NCI-H1694 (cell line): ENCODE measurements around the gene PHF20.
A peak's percentile ranks its signal among the peaks of the same experiment; 100 is the strongest.
"Not testable (repeated sequence)": the region's sequence is repeated elsewhere in the genome, so short reads cannot be mapped to it uniquely, and the experiment has no call there.

ENCODE experiments used
- DNase-seq: peaks from one replicate; lab custom pipeline; 2025; lab: John Stamatoyannopoulos, UW

The PHF20 gene

DNA sequence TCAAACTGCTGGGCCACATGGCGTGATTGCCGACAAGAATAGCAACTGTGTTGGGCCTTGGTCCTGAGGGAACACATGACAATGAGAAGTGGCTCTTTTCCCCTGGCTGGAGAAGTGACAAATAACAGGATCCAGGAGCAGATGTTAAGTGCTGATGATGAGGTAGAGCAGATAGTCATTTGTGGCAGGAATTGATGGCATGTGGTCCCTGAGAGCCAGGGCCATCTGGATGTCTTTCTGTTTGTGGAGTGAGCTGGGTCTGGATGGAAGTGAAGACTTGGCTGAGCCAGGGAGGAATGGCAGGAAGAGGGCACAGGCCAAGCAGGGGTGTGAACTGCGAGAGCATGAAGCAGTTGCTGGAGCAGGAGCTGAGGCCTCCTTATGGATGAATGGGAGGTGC lies 114.7 kb downstream of the PHF20 start:
- peak; percentile 90 for DNase-seq

DNA sequence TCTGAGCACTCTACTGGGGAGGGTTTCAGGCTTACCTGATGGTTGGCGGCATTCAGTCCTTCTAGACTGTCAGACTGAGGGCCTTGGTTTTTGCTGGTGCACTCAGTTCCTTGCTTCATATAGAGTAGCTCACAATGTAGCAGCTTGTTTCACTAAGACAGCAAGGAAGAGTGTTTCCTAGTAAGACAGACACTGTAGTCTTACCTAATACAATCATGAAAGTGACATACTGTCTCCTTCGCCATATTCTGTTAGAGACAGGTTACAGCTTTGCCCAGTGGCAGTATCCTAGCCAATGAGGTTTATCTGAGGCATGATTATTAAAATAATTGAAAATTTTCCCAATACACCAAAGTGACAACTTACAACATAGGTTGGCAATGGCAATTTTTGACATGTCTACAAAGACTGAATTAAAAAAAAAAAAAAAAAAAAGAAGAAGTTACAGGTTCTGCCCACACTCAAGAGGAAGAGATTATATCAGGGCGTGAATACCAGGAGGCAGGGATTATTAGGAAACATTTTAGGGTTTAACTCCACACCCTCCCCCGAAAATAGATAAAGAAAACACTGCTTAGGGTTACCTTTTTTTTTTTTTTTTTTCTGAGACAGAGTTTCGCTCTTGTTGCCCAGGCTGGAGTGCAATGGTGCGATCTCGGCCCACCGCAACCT lies 115.7 kb downstream of the PHF20 start:
- DNase-seq: no peak

DNA sequence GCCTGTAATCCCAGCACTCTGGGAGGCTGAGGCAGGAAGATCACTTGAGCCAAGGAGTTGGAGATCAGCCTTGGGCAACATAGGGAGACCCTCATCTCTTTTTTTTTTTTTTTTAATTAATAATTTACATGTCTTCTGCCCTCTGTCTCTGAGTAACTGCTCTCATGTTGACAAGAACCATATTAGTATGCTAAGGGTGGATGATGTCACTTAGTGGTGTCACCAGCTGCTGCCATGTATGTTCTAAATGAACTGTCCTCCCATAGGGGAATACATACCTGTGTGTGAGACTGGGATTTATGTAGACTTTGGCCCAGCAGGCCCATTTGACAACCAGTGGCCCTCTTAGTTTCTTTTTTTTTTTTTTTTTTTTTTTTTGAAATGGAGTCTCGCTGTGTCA lies 116.8 kb downstream of the PHF20 start:
- DNase-seq: no peak

DNA sequence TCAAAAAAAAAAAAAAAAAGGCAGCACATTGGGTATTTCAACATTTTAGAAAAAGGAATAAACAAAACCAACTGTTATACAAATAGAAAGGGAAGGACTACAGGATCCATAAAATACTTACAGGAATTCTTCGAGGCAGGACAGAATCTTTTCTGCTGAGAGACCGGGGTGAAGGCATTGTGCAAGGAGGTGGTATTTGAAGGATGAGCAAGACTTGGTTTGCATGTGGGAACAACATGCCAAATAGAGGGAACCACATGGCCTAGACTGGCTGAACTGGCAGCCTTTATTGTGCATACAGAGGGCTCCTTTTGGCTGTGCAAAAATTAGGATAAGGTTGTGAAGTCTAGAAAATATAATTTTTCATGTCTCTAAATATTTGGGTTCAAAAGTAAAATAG lies 119.6 kb downstream of the PHF20 start:
- DNase-seq: no peak

DNA sequence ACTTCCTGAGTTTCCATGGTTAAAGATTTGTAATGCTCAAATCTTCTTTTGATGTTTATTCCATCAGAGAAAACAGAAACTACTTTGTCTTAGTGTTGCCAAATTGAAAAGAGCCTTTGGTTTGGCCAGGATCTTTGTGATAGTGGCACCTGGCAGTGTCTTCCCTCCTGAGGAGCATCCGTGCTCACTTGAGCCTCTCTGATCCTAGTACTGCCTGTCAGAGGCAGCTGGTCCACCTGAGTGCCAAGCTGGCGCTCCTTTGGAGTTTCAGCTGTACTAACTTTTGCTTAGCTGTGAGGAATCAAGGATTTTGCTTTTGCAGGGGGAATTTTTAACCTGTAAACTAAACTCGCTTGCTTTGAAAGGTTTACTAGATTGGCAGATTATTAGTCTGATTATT lies 121.1 kb downstream of the PHF20 start:
- no peak for DNase-seq

DNA sequence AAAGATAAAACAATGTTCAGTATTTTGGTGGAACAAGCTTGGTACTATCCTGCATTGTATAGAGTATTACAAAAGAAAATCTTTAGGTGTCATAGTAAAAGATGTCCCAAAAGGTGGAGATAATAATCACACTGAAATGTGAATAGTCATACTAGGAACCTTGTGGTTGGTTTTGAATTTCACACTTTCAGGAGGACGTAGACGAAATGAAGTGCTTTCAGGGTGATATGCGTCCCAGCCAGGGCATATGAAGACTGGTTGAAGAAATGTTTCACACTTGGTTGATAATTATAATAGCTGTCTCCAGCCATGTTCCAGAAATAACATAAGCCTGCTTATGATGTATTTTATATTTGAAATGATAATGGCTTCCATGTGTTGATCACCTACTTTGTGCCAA lies 122.1 kb downstream of the PHF20 start:
- DNase-seq: no peak

DNA sequence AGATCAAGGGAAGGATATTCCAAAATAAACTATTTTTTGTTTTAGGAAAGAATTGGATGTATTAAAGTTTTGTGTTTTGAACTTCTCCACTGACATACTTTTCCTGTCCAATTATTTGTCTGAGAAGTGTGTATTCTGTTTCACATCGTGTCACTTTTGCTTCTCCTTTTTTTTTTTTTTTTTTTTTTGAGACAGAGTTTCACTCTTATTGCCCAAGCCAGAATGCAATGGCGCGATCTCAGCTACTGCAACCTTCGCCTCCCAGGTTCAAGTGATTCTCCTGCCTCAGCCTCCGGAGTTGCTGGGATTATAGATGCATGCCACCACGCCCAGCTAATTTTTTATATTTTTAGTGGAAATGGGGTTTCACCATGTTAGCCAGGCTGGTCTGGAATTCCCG lies 123.7 kb downstream of the PHF20 start:
- DNase-seq: not testable (repeated sequence)

DNA sequence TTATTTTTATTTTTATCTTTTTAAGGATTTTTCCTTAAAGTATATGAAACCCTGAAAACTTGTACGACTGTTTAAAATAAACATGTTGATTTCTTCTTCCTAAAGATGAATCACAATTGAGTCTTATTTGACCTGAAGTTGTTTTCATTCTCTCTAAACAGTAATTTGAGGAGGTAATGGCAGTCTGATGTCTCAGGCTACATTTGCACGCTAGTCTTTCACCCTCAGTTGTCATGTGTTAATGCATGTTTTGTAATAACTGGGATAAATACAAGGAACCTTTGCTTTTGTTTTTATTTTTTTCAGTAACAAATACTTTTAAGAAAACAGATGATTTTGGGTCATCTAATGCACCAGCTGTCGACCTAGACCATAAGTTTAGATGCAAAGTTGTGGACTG lies 127.2 kb downstream of the PHF20 start:
- no peak for DNase-seq

DNA sequence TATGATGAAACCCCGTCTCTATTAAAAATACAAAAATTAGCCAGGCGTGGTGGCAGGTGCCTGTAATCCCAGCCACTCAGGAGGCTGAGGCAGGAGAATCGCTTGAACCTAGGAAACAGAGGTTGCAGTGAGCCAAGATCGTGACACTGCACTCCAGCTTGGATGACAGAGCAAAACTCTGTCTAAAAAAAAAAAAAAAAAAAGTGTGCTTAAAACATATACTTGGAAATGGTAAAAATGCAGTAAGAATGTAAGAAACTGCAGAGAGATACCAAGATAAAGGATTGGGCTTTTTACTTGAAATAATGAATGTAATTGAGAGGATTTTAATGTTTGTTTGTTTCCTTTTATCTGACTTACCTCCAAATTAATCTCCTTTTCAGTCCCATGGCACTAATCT lies 129.4 kb downstream of the PHF20 start:
- not testable (repeated sequence) for DNase-seq

DNA sequence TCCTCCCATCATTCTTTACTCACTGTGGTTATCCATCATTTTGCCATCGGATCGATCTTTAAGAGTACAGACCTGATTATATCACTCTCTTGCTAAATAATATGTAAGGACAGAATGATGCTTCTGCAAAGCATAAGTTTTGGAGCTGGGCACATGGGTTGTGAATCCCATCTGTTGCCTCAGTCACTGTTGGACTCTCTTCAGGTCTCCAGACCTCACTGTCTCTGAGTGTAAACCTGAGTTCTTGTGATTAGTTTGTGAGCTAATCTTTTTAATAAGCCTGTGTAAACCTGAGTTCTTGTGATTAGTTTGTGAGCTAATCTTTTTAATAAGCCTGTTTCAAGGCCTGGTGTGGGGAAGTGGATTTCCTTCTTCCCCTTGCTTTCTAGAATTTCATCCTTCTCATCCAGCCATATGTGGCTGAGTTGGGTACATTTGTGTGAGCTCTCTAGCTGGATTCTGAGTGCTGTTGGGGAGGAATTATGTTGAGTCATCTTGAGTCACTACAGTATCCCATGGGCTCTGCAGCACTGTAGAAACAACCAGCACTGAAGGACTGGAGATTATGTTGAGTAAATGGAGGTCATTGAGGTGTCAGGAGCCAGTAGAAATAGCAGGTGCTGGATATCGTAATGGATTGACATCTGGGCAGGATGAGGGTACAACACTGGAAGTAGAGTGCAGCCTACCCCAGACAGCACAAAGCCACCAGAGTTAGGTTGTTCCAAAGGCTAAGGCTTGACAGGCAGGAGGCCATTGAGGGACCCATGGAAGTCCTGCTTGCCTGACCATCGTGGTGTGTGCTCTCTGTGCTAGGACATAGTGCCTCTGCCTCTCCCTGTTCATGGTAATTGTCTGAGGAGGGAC lies 130.1 kb downstream of the PHF20 start:
- DNase-seq: no peak

DNA sequence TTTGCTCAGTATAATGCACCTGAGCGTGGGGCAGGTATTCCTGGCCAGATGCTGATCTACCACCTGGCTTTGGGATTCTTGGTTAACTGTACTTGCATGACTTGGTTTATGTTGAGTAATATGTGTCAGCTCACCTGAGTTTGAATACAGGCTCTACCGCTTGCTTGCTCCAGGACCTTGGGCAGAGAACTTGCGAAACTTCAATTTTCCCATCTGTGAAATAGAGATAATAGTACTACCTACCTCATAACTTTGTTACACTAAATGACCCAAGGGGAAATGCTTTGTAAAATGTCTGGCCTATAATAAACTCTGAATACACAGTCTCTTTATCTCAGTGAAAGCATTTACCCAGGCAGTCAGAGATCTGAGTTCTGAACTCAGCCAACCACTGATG lies 130.7 kb downstream of the PHF20 start:
- no peak for DNase-seq

DNA sequence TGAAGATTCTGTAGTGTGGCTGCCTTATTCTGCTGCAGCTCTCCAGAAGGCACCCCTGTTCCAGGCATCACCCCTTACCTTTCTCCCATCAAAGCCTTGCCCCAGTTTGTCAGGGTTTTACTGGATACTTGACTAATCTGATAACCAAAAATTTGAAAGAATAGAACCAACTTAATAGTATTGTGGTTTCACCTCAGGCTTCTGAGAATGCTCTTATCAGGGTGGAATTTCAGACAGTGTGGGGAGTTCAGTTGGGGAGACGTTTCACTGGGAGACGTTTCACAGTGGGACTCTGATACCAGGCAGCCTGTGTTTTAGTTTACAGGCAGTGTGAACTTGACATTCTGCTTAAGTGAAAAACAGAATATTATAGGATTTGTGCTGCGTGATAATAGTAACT lies 132.0 kb downstream of the PHF20 start:
- no peak for DNase-seq

DNA sequence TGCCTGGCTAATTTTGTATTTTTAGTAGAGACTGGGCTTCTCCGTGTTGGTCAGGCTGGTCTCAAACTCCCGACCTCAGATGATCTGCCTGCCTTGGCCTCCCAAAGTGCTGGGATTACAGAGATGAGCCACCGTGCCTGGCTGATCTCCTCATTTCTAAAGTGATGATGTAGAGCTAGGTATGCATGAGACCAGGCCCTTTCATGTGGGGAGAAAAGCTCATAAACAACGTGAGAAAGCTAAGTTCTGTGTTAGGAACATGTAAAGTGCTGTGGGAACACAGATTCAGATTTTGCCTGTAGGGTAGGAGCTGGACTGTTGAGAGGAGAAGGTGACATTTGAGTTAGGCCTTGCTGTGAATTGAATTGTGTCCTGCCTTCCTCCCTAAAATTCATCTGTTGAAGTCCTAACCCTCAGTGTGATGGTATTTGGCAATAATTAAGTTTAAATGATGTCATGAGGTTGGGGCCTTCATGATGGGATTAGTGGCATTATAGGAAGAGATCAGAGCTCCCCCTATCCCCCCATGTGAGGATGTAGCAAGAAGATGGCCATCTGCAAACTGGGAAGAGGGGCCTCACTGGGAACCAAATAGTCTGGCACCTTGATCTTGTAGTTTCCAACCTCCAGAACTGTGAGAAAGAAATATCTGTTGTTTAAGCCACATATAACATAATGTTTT lies 133.3 kb downstream of the PHF20 start:
- no peak for DNase-seq

DNA sequence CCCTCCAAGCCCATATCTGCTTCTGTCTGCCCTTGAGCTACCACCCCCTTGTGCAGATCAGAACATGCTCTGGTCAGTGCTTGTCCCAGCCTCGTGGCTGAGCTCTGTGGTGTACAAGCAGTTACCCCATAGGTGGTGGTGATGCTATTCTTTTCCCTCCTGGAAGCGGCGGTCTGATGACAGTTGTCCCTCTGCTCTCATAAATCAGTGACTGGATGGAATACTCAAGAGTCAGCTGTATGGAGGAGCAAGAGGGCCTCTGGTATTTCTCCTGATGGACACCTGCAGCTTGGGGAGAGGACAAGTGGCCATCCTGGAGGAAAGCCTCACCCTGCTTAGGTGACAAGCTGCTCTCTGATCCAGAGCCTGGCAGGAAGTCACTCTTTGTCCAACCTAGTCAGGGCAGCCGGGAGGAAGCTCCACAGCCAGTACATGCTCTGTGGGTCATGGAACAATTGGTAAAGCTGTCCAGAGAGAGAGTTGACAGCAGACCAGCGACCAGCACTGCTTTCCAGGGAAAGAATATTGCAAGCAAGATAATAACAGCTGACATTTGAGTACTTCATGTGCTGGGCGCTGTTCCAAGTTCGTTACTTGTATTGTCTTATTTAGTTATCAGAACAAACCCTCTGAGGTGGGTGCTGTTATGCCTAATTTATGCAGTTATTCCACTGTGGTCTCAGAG lies 135.3 kb downstream of the PHF20 start:
- DNase-seq: no peak

DNA sequence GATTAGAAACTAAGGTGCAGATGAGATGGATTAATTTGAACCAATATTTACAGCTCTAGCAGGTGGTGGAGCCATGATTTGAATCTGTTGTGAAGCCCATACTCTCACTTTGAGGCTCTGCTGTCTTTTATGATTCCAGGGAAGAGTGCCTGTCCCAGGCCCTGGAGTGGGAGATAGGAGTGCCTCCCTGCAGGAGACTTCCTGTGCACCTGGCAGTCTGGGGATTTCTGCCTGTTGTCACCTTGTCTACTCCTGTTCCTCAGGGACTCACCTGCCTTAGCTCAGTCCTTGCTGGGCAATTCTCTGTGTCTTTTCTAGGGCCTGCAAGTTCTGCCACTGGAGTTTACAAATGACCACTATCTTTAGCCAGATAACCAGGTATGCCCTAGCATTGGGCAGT lies 136.2 kb downstream of the PHF20 start:
- no peak for DNase-seq

DNA sequence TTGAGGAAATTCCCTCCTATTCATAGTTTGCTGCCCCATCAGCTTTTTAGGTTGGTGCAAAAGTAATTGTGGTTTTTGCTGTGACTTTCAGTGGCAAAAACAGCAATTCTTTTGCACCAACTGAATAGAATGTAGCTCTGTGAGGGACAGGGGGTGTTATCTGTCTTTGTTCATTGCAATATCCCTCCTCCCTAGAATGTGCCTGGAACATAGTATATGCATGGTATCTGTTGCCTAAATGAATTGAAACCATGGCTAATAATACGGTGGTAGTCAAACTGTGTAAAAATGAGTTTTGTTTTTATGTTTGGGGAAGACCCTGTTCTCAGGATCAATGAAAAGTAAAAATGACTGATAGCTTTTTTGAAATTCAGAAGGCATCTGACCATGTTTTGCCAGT lies 137.4 kb downstream of the PHF20 start:
- DNase-seq: no peak

DNA sequence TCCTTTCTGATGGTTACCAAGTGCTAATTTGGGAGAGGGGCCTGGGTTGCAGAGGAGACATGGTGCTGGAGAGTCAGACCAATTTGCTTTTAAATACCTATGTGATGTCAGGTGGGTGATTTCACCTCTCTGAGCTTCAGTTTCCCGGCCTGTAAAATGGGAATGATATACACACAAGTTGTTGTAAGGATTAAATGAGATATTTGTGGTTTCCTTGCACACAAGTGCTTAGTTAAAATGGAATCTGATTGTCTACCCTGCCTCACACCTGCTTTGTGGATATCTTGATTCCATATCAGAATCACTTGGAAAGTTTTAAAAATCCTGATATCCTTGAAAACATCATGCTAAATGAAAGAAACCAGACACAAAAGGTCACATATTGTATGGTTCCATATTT lies 138.0 kb downstream of the PHF20 start:
- DNase-seq: no peak

DNA sequence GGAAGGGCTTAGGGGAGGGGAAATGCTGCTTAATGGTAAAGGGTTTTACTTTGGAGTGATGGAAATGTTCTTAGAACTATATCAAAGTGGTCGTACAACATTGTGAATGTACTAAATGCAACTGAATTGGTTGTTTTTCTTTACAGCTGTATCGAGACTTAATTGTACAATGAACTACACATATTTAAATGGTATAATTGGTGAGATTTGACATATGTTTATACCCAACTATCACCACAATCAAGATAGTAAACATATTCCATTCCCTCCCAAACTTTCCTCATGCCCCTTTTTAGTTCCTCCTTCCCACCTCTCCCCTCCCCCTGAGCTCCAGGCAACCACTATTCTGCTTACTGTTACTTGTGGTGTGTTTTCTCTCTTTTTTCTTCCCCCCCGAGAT lies 138.4 kb downstream of the PHF20 start:
- no peak for DNase-seq

DNA sequence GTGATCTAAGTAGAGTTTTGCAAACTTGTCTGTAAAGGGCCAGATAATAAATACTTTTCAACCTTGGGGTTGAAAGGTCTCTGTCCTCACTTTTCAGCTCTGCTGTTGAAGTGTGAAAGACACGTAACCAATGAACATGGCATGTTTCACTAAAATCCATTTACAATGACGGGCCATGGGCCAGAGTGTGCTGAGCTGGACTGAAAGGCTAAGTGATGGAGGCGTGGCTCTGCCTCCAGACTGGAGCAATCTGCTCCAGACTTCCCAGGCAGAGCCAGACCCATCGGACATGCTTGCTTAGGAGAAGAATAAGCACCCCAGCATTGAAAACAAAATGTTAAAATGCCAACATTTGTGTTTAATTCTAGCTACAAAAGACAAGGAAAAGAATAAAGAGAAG lies 141.1 kb downstream of the PHF20 start:
- DNase-seq: no peak

DNA sequence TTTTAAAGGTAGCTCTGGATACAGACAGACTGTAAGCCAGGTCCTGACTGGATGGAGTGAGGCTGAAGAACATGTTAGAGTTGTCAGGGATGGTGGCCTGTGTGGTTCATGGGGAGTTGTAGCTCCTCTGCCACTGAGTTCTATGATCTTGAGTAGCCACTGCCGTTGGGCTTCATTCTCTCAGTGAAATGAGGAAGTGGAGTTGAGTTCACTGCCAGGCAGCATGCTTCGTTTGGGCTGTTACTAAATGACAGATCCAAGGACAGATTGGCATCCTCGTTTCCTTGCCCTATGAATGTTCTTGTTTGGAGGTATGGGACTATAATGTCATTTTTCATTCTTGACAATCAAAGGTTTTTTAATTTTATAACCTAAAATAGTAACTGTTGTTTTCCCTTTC lies 145.3 kb downstream of the PHF20 start:
- no peak for DNase-seq

DNA sequence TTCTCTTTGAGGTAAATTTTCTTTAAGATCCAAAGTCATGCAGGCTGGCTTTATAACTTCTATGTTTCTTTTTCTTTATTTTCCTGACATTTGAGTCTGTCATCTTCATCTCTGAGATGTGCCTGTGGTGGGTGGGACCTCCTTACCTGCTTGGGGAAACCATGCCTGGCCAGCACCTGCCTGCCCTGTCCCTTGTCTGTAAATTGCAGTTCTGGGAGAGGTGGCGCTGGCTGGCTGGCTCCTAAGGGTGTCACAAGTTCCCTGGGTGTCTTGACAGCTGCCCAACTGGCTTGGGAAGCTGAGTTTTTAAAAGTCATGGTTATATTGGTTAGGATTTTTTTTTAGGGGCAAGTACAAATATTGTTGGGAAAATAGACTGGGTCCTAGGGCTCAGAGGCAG lies 146.2 kb downstream of the PHF20 start:
- no peak for DNase-seq

DNA sequence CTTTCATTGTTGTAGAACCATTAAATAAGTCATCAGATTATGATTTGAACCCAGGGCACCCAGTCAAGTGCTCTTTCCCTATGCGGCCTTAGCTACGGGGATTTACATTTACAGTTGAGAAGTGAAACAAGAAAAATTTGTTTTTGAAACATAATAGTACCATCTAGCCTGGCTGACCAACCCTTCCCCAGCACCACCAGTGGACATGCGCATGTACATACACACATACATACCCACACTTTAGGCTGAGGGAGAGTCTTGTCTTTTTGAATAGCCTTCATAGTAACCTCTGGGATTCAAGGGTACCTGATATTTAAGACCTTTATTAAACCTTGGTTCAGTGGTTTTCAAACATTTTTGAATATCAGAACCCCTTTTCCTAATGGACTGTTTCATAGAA lies 148.7 kb downstream of the PHF20 start:
- no peak for DNase-seq

DNA sequence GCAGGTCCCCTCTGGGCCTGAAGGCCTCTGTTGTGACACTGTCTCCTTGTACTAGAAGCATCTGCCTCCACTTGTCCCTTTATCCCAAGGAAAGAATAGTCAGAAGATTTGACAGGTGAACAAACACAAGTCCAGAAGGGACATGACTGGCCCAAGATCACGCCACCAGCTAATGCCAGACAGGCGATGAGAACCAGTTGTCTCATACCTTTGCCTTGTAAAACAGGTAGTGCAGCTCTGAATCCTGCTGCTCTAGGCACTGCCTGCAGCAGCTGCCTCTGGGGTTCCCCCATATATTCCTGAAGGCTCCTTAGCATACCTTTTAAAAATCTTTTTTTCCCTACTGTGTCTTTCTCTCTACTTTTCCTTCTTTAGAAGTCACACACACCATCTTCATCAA lies 157.5 kb downstream of the PHF20 start:
- DNase-seq: no peak
